ENCODE results near the gene NKG7.

The NKG7 gene

GRCh38 chr19:51361239-51361638 lies 11.2 kb downstream of the NKG7 start:
- no peak for DNase-seq (ENCODE audit: low spot score)

GRCh38 chr19:51359294-51359693 lies 13.2 kb downstream of the NKG7 start:
- DNase-seq (ENCODE audit: low spot score): no peak

GRCh38 chr19:51357952-51358351 lies 14.5 kb downstream of the NKG7 start:
- DNase-seq (ENCODE audit: low spot score): no peak

- no peak for DNase-seq (ENCODE audit: low spot score)
These were observed 16.2 kb downstream of the NKG7 start for GRCh38 chr19:51356159-51356801.

GRCh38 chr19:51354742-51355148 lies 17.7 kb downstream of the NKG7 start:
- DNase-seq (ENCODE audit: low spot score): no peak

GRCh38 chr19:51354103-51354741 lies 18.2 kb downstream of the NKG7 start:
- no peak for DNase-seq (ENCODE audit: low spot score)

GRCh38 chr19:51352783-51353360 lies 19.6 kb downstream of the NKG7 start:
- no peak for DNase-seq (ENCODE audit: low spot score)

GRCh38 chr19:51351266-51351990 lies 21.0 kb downstream of the NKG7 start:
- DNase-seq (ENCODE audit: low spot score): no peak

- DNase-seq (ENCODE audit: low spot score): no peak
These were observed 25.1 kb downstream of the NKG7 start for GRCh38 chr19:51347209-51347928.

GRCh38 chr19:51346742-51347141 lies 25.7 kb downstream of the NKG7 start:
- DNase-seq (ENCODE audit: low spot score): no peak

GRCh38 chr19:51345076-51345620 lies 27.3 kb downstream of the NKG7 start:
- DNase-seq (ENCODE audit: low spot score): no peak

GRCh38 chr19:51342631-51343569 lies 29.6 kb downstream of the NKG7 start:
- DNase-seq (ENCODE audit: low spot score): no peak

- no peak for DNase-seq (ENCODE audit: low spot score)
These were observed 30.4 kb downstream of the NKG7 start, which contains the start of gene VSIG10L for GRCh38 chr19:51341976-51342580. Gene VSIG10L (minus strand): TSS chr19:51342139. CDS start chr19:51342124, 15 bp downstream.

GRCh38 chr19:51341066-51341465 lies 31.4 kb downstream of the NKG7 start:
- DNase-seq (ENCODE audit: low spot score): no peak

- DNase-seq (ENCODE audit: low spot score): peak; percentile 91
These were observed 32.5 kb downstream of the NKG7 start for GRCh38 chr19:51339687-51340656.

GRCh38 chr19:51339313-51339686 lies 33.2 kb downstream of the NKG7 start:
- DNase-seq (ENCODE audit: low spot score): no peak

GRCh38 chr19:51338563-51339312 lies 33.7 kb downstream of the NKG7 start:
- peak; percentile 62 for DNase-seq (ENCODE audit: low spot score)

GRCh38 chr19:51337861-51338562 lies 34.4 kb downstream of the NKG7 start:
- DNase-seq (ENCODE audit: low spot score): no peak
